Bronchial epithelial cell (primary cell): Measurements from ENCODE around the gene RAPGEF2. TPM values are rescaled to one million over a fixed set of nuclear protein-coding genes. Genes with fewer than 3 reads are reported as not detected.

Experiments used
- DNase-seq: peaks from one replicate; pipeline ENCODE4 v3.0.0-alpha.2; 2010; ENCODE audit warnings: low read depth
- FAIRE-seq: peaks from 2 replicates; lab custom pipeline; 2011; peaks lifted over from hg19 to GRCh38; lab: Jason Lieb, UNC
- H3K27me3 ChIP-seq: 2 replicates; pipeline ENCODE4 v1.5.1; 2011; ENCODE audit warnings: low read length; ENCODE audit not compliant: control insufficient read depth, insufficient read depth
- H3K36me3 ChIP-seq: 2 replicates; pipeline ENCODE4 v1.5.1; 2011; ENCODE audit warnings: low read length; ENCODE audit not compliant: control insufficient read depth, insufficient read depth
- H3K4me3 ChIP-seq: 2 replicates; pipeline ENCODE4 v1.5.1; 2011; ENCODE audit warnings: mild to moderate bottlenecking, low read depth, low read length, control low read depth
- total RNA-seq: library from RNA; depleted of rRNA; stranded (reverse); fragments of >200 nt; gene quantifications from 2 replicates; pipeline ENCODE4 v1.2.1, GENCODE V29; 2014
- TF ChIP-seq, protein P1 (sequence below): IDR thresholded peaks from 2 replicates; pipeline ENCODE4 v1.5.1; 2011; ENCODE audit warnings: mild to moderate bottlenecking, moderate library complexity, low read length, control low read depth, inconsistent platforms; ENCODE audit not compliant: insufficient read depth, severe bottlenecking

The RAPGEF2 gene
- total RNA-seq, 1 donor from 2014 or later, result 37.6 TPM

DNA sequence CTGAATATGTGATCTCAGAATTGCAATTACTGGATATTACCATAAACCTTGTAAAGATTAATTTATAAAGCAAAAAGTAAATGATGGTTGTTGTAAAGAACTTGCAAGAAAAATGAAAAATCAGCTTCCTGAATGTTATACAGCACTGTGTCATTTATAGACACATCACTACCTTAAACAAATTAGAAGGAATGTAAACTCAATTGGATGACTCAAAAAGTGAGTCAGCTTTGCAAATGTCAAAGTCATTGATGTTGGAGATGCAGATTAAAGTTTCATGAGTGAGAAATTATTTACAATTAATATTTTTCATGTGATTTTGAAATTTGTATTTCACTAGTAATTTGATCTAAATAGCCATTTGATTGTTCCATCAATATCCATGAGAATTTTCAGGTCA, 193.2 kb downstream of the RAPGEF2 start:
- Histone ChIP-seq H3K4me3 (no peak overlapping the region), H3K27me3 (no peaks in the 10 kb centered on the region), H3K36me3 (no peaks in the 10 kb centered on the region)
- TF ChIP-seq, protein P1, sequence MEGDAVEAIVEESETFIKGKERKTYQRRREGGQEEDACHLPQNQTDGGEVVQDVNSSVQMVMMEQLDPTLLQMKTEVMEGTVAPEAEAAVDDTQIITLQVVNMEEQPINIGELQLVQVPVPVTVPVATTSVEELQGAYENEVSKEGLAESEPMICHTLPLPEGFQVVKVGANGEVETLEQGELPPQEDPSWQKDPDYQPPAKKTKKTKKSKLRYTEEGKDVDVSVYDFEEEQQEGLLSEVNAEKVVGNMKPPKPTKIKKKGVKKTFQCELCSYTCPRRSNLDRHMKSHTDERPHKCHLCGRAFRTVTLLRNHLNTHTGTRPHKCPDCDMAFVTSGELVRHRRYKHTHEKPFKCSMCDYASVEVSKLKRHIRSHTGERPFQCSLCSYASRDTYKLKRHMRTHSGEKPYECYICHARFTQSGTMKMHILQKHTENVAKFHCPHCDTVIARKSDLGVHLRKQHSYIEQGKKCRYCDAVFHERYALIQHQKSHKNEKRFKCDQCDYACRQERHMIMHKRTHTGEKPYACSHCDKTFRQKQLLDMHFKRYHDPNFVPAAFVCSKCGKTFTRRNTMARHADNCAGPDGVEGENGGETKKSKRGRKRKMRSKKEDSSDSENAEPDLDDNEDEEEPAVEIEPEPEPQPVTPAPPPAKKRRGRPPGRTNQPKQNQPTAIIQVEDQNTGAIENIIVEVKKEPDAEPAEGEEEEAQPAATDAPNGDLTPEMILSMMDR, result no peak
- no peak for FAIRE-seq
- peak; percentile 89 for DNase-seq

DNA sequence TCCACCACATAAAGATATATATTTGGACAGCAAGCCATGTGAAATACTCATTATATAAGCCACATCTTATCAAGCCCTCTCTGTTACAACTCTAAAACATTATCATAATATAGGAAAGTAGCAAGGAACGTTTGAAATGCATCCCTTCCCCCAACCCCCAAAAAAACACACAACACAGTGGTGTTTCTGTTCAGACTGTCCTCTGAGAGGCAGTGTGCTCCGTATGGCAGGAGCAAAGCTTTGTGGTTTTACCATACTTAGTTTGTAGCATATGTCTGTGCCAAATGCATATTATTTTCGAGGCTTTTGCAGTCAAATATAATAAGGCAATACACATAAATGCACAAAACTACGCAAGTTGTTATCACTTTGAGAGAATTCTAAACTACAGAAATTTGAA, 194.2 kb downstream of the RAPGEF2 start:
- Histone ChIP-seq H3K27me3 (no peaks in the 10 kb centered on the region), H3K36me3 (no peaks in the 10 kb centered on the region), H3K4me3 (no peak overlapping the region)
- no peak for DNase-seq
- no peak for FAIRE-seq
- TF ChIP-seq, protein P1, result no peak

DNA sequence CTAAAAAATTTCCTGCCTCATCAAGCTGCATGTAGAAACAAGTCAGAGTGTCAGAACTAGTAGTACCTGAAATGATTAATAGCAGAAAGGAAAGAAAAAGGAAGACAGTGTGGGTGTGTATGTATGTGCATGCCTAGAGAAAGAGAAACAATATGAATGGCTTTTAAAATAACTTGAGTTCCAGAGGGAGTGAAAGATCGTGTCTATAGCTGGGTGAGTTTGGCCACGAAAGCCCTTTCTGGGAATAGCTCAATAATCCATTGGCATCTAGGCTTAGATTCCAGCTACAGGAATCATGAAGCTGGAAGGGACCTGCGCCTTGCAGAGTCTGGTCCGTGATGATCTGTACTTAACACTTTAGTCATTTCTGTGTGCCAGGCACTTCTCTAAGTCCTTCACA, 195.6 kb downstream of the RAPGEF2 start:
- Histone ChIP-seq H3K36me3 (no peaks in the 10 kb centered on the region), H3K4me3 (peak overlapping the region; percentile 45), H3K27me3 (no peaks in the 10 kb centered on the region)
- no peak for FAIRE-seq
- TF ChIP-seq, protein P1, result no peak
- DNase-seq, result peak; percentile 95

DNA sequence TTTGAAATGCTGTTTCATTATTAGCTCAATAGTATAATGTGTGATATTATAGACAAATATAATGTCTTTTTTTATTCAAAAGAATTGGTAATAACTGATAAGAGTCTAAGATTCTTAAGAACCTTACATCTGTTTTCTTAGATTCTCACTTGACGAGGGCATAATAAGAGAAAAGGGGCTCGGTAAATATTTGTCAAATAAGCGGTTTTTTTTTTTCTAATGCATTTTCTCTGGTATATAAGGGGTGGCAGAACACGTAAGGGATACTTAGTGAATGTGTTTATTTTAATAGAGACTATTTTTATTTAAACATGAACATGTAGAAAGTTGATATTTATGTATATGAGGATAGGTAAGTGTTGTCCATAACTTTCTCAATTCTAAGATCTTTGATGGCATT, 200.6 kb downstream of the RAPGEF2 start:
- no peak overlapping the region for H3K4me3 ChIP-seq
- FAIRE-seq (no peak), DNase-seq (no peak)
- TF ChIP-seq, protein P1, result no peak
- no peaks in the 10 kb centered on the region for H3K36me3 ChIP-seq
- H3K27me3 ChIP-seq, result no peaks in the 10 kb centered on the region

DNA sequence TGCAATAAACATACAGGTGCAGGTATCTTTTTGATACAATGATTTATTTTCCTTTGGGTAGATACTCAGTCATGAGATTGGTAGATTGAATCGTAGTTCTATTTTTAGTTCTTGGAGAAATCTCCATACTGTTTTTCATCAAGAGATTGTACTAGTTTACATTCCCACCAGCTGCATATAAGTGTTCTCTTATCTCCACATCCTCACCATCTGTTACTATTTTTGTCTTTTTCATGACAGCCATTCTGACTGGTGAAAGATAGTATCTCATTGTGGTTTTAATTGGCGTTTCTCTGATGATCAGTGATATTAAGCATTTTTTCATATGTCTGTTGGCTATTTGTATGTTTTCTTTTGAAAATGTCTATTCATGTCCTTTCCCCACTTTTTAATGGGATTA, 202.2 kb downstream of the RAPGEF2 start:
- DNase-seq, result no peak
- TF ChIP-seq, protein P1, result no peak
- H3K36me3 ChIP-seq, result no peaks in the 10 kb centered on the region
- H3K4me3 ChIP-seq, result no peak overlapping the region
- no peak for FAIRE-seq
- H3K27me3 ChIP-seq, result no peaks in the 10 kb centered on the region

DNA sequence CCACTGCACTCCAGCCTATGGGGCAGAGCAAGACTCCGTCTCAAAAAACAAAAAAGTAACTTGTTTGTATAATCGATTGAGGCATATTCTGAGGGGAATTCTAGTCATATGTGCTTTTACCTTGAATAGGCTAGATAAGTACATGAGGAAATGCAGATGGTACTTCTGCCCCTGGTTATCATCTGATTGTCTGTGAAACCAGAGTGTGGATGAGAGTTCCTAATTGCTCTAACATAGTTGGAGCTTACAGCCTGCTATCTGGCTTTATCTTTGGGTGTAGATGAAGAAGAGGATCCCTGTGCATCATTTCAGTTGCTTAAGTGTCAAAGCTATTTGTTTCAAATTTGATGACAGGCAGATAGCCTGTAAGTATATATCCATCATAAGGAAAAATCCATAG, 205.1 kb downstream of the RAPGEF2 start:
- Histone ChIP-seq H3K36me3 (no peaks in the 10 kb centered on the region), H3K27me3 (no peaks in the 10 kb centered on the region), H3K4me3 (no peak overlapping the region)
- TF ChIP-seq, protein P1, result no peak
- DNase-seq (no peak), FAIRE-seq (no peak)
